Esophagus squamous epithelium (tissue), 5 donors: Measurements from ENCODE around the gene DTX1. TPM values are rescaled to one million over a fixed set of nuclear protein-coding genes. Genes with fewer than 3 reads are reported as not detected.

Experiments
- DNase-seq: peaks from one replicate; lab custom pipeline; 2025; lab: John Stamatoyannopoulos, UW
- H3K27ac ChIP-seq, 4 donors: fragments of 200-600 bp; sonication (generic); one replicate each; pipeline ENCODE4 v1.5.1; 2016 to 2019; ENCODE audit warnings: mild to moderate bottlenecking in 1 of 4
- H3K27me3 ChIP-seq, 4 donors: fragments of 200-600 bp; sonication (generic); 1 replicate in 3 of 4; 2 replicates in 1 of 4; pipeline versions ENCODE4 v1.5.1 to v1.6.0; 2017 to 2021; ENCODE audit warnings: antibody characterized with exemption in 1 of 4
- H3K36me3 ChIP-seq, 3 donors: fragments of 200-600 bp; sonication (generic); one replicate each; pipeline ENCODE4 v1.5.1; 2016 to 2019
- H3K4me1 ChIP-seq, 3 donors: fragments of 200-600 bp; sonication (generic); one replicate each; pipeline ENCODE4 v1.5.1; 2017 to 2019
- H3K4me3 ChIP-seq, 4 donors: fragments of 200-600 bp; sonication (generic); 1 replicate in 3 of 4; 2 replicates in 1 of 4; pipeline ENCODE4 v1.5.1; 2016 to 2019; ENCODE audit warnings: mild to moderate bottlenecking in 2 of 4, moderate library complexity in 1 of 4
- H3K9me3 ChIP-seq, 3 donors: fragments of 200-600 bp; sonication (generic); one replicate each; pipeline ENCODE4 v1.5.1; 2016 to 2019
- POLR2A ChIP-seq, 4 donors: fragments of 450-650 bp; IDR thresholded peaks; one replicate each; pipeline ENCODE4 v1.6.1; 2017; ENCODE audit warnings: antibody characterized with exemption in 4 of 4, mild to moderate bottlenecking in 4 of 4, moderate library complexity in 3 of 4
- WGBS, 2 donors: methylation state at CpG; one replicate each; pipeline ENCODE4 v1.1.5; 2018; 5-methylcytosine and 5-hydroxymethylcytosine counted together
- intact Hi-C: fragments of 100-400 bp; cut with DNase I; formaldehyde crosslinking; loops from one replicate; pipeline ENCODE4 v1.15.0; 2022
- total RNA-seq, 4 donors: library from RNA; depleted of rRNA; stranded (reverse); fragments of >200 nt; gene quantifications; one replicate each; pipeline ENCODE4 v1.1.0, GENCODE V29; 2016
- TF ChIP-seq, protein P1 (sequence below), 6 experiments: fragments of 450-650 bp in 4 of 6; fragments of 200-600 bp in 2 of 6; sonication (generic) in 2 of 6; IDR thresholded peaks; one replicate each; pipeline ENCODE4 v1.5.1; 2016 to 2019; ENCODE audit warnings: antibody characterized with exemption in 6 of 6, mild to moderate bottlenecking in 4 of 6, moderate library complexity in 4 of 6
- donor health status: DM: yes; HTN: yes; CAD: no.

The DTX1 gene
- total RNA-seq, 4 donors from 2014 or later = 0.49 to 4.8 (median 1.8) TPM

- Histone ChIP-seq H3K9me3 (no peaks in the 10 kb centered on the region), H3K4me3 (peak overlapping the region; percentile 51 to 65 (median 58)), H3K27me3 (peaks cover 0 to 57% (median 1%) of the 10 kb centered on the region in 4 donors), H3K36me3 (no peaks in the 10 kb centered on the region), H3K27ac (peak overlapping the region; percentile 72 to 87 (median 84)), H3K4me1 (peaks cover 0 to 49% (median 7%) of the 10 kb centered on the region in 3 donors)
- TF ChIP-seq, protein P1, sequence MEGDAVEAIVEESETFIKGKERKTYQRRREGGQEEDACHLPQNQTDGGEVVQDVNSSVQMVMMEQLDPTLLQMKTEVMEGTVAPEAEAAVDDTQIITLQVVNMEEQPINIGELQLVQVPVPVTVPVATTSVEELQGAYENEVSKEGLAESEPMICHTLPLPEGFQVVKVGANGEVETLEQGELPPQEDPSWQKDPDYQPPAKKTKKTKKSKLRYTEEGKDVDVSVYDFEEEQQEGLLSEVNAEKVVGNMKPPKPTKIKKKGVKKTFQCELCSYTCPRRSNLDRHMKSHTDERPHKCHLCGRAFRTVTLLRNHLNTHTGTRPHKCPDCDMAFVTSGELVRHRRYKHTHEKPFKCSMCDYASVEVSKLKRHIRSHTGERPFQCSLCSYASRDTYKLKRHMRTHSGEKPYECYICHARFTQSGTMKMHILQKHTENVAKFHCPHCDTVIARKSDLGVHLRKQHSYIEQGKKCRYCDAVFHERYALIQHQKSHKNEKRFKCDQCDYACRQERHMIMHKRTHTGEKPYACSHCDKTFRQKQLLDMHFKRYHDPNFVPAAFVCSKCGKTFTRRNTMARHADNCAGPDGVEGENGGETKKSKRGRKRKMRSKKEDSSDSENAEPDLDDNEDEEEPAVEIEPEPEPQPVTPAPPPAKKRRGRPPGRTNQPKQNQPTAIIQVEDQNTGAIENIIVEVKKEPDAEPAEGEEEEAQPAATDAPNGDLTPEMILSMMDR (IDR thresholded peaks at IDR 0.05) = no peak
- TF ChIP-seq POLR2A (IDR thresholded peaks at IDR 0.05) = no peak
- WGBS, 2 donors = 40% methylated on average over 1 of the region's 6 CpGs; no CpG with 5 or more reads in 1 of the 2 donors
- no peak for DNase-seq
- intact Hi-C loops = no loop called here
Observed at GRCh38 chr12:113134521-113134951, 78.0 kb downstream of the DTX1 start.

- H3K27me3 ChIP-seq = peaks cover 0 to 48% (median 1%) of the 10 kb centered on the region in 4 donors
- no peak for DNase-seq
- WGBS, 2 donors = 2% methylated on average over 12 of the region's 68 CpGs; no CpG with 5 or more reads in 1 of the 2 donors
- intact Hi-C loops = no loop called here
- H3K9me3 ChIP-seq = no peaks in the 10 kb centered on the region
- H3K27ac ChIP-seq = peak within 1 kb of the TSS; percentile 72 to 87 (median 84)
- TF ChIP-seq, protein P1 (IDR thresholded peaks at IDR 0.05) = peak; percentile 23 to 64 (median 44)
- peak in 1 of 4 donors; percentile 18 for TF ChIP-seq POLR2A (IDR thresholded peaks at IDR 0.05)
- no peaks in the 10 kb centered on the region for H3K36me3 ChIP-seq
- H3K4me1 ChIP-seq = peaks cover 0 to 47% (median 7%) of the 10 kb centered on the region in 3 donors
- H3K4me3 ChIP-seq = peak within 1 kb of the TSS; percentile 51 to 65 (median 58)
Observed at GRCh38 chr12:113135178-113136127, 78.9 kb downstream of the DTX1 start, which contains the start of gene RASAL1. RASAL1 (minus strand) TSS chr12:113135761; CDS start chr12:113135462, 299 bp downstream.

DNA sequence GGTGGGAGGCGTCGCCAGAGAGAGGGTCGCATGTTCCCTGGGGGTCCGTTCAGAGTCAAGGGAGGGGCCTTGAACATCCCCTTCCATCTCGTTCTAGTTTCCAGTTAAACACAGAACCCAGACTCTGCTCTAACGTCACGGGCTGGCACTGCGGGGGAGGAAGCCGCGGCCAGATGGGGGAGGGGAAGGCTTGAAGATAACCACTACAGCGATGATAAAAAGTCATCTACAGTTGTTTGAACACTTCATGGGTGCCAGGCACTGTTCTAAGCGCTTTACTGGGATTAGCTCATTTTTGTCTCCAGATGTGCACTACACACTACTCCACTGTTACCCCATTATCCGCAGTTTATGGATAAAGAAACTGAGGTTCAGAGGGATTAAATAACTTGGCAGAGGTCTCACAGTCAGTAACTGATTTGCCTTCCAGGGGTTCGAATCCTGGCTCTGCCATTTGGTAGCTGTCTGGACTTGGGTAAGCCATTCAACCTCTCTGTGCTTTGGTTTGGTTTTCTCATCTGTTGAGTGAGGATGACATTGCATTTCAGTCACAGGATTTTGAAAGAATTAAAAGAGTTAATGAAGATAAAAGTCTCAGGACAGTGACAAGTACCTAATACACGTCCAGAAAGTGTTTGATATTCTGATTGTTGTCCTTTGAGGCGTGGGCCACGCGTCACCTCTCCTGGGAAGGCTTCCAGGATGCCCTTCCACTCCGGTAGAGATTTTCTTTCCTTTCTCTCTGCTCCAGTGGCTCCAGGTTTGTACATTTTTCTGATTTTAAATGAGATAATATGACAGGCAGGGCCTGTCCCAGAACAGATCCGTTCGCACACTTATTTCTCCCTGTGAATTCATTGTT, 79.8 kb downstream of the DTX1 start:
- 32% methylated on average over 16 to 21 of the region's 21 CpGs for WGBS, 2 donors

DNA sequence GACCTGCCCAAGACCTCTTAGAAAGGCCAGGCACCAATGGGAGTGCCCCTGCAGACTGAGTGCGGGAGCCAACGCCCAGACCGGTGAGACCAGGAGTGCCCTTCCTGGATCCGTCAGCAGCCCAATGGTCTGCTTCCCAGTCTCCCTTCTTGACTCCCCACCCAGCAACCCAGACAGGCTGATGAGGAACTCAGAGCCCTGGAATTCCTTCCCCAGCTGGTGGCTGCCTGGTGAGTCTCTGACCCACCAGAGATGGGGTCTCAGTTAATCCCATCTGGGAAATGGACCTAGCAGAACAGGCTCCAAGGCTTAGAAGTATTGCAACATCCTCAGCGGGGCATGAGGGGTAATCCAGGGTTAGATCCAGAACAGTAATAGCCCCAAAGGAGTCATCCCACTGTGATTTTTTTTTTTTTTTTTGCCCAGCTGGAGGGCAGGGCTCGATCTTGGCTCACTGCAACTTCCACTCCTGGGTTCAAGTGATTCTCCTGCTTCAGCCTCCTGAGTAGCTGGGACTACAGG, 80.5 kb downstream of the DTX1 start:
- intact Hi-C loops = no loop called here
- WGBS, 2 donors = 36 to 56% methylated on average over 4 to 6 of the region's 6 CpGs
- Histone ChIP-seq H3K4me3 (no peak overlapping the region), H3K27ac (peak overlapping the region; percentile 72 to 87 (median 84)), H3K36me3 (no peaks in the 10 kb centered on the region), H3K9me3 (no peaks in the 10 kb centered on the region), H3K27me3 (peaks cover 0 to 44% (median 1%) of the 10 kb centered on the region in 4 donors), H3K4me1 (peaks cover 0 to 42% (median 7%) of the 10 kb centered on the region in 3 donors)
- no peak for TF ChIP-seq POLR2A (IDR thresholded peaks at IDR 0.05)
- TF ChIP-seq, protein P1 (IDR thresholded peaks at IDR 0.05) = no peak
- no peak for DNase-seq

More for the DNA sequence above, 79.8 kb downstream of the DTX1 start:
- Histone ChIP-seq H3K9me3 (no peaks in the 10 kb centered on the region), H3K4me1 (peaks cover 0 to 38% (median 7%) of the 10 kb centered on the region in 3 donors), H3K36me3 (no peaks in the 10 kb centered on the region), H3K27ac (peak overlapping the region; percentile 72 to 87 (median 84)), H3K4me3 (peak overlapping the region; percentile 51 to 65 (median 58)), H3K27me3 (peaks cover 0 to 44% (median 1%) of the 10 kb centered on the region in 4 donors)
- intact Hi-C loops = no loop called here
- no peak for DNase-seq
- TF ChIP-seq, protein P1 (IDR thresholded peaks at IDR 0.05) = no peak
- TF ChIP-seq POLR2A (IDR thresholded peaks at IDR 0.05) = no peak
